Activated T-cell treated with anti-CD3 and anti-CD28 coated beads, Interleukin-2, amount 50 U/mL, for 24 hours (primary cell): ENCODE results near the gene PCK1.

Experiments
- DNase-seq: peaks from one replicate; pipeline ENCODE4 v3.0.0-alpha.2; 2020
- H3K27ac Mint-ChIP-seq: 2 replicates; pipeline ENCODE4 v1.8.0; 2020; ENCODE audit warnings: mild to moderate bottlenecking, mixed read lengths
- H3K27me3 Mint-ChIP-seq: 2 replicates; pipeline ENCODE4 v1.8.0; 2020; ENCODE audit warnings: mixed read lengths
- H3K36me3 Mint-ChIP-seq: 2 replicates; pipeline ENCODE4 v1.8.0; 2020; ENCODE audit warnings: low read depth, mixed read lengths
- H3K4me1 Mint-ChIP-seq: 2 replicates; pipeline ENCODE4 v1.8.0; 2020; ENCODE audit warnings: low read depth, mixed read lengths
- H3K4me3 Mint-ChIP-seq: 2 replicates; pipeline ENCODE4 v1.8.0; 2020; ENCODE audit warnings: mild to moderate bottlenecking, moderate library complexity, mixed read lengths
- H3K9me3 Mint-ChIP-seq: 2 replicates; pipeline ENCODE4 v1.8.0; 2020; ENCODE audit warnings: mixed read lengths

PCK1 gene

GRCh38 chr20:57605045-57605444 lies 44.1 kb downstream of the PCK1 start:
- Mint-ChIP-seq H3K4me1 (peaks cover 21% of the 10 kb centered on the region), H3K27ac (no peak overlapping the region), H3K36me3 (peaks cover 18% of the 10 kb centered on the region), H3K4me3 (no peak overlapping the region), H3K27me3 (no peaks in the 10 kb centered on the region), H3K9me3 (no peaks in the 10 kb centered on the region)
- DNase-seq = no peak

GRCh38 chr20:57605878-57606277 lies 45.0 kb downstream of the PCK1 start:
- DNase-seq = no peak
- peaks cover 26% of the 10 kb centered on the region for H3K36me3 Mint-ChIP-seq
- peaks cover 18% of the 10 kb centered on the region for H3K4me1 Mint-ChIP-seq
- H3K9me3 Mint-ChIP-seq = no peaks in the 10 kb centered on the region
- no peak overlapping the region for H3K27ac Mint-ChIP-seq
- H3K4me3 Mint-ChIP-seq = no peak overlapping the region
- H3K27me3 Mint-ChIP-seq = no peaks in the 10 kb centered on the region

- Mint-ChIP-seq H3K4me1 (peaks cover 14% of the 10 kb centered on the region), H3K27ac (no peak overlapping the region), H3K27me3 (no peaks in the 10 kb centered on the region), H3K36me3 (peaks cover 37% of the 10 kb centered on the region), H3K4me3 (no peak overlapping the region), H3K9me3 (no peaks in the 10 kb centered on the region)
- no peak for DNase-seq
These were observed 47.6 kb downstream of the PCK1 start for GRCh38 chr20:57608516-57608915.

GRCh38 chr20:57609086-57609841 lies 48.4 kb downstream of the PCK1 start:
- H3K36me3 Mint-ChIP-seq = peaks cover 39% of the 10 kb centered on the region
- peaks cover 14% of the 10 kb centered on the region for H3K4me1 Mint-ChIP-seq

GRCh38 chr20:57609842-57610167 lies 48.9 kb downstream of the PCK1 start:
- peaks cover 44% of the 10 kb centered on the region for H3K36me3 Mint-ChIP-seq
- DNase-seq = no peak
- H3K4me3 Mint-ChIP-seq = no peak overlapping the region
- H3K27ac Mint-ChIP-seq = no peak overlapping the region
- no peaks in the 10 kb centered on the region for H3K27me3 Mint-ChIP-seq
- H3K9me3 Mint-ChIP-seq = no peaks in the 10 kb centered on the region
- H3K4me1 Mint-ChIP-seq = peaks cover 14% of the 10 kb centered on the region

More at GRCh38 chr20:57609086-57609841, 48.4 kb downstream of the PCK1 start:
- Mint-ChIP-seq H3K27ac (no peak overlapping the region), H3K27me3 (no peaks in the 10 kb centered on the region), H3K9me3 (no peaks in the 10 kb centered on the region), H3K4me3 (no peak overlapping the region)
- DNase-seq = no peak

GRCh38 chr20:57610261-57610952 lies 49.5 kb downstream of the PCK1 start:
- Mint-ChIP-seq H3K36me3 (peaks cover 48% of the 10 kb centered on the region), H3K4me1 (peaks cover 7% of the 10 kb centered on the region), H3K27me3 (no peaks in the 10 kb centered on the region), H3K9me3 (no peaks in the 10 kb centered on the region), H3K27ac (no peak overlapping the region), H3K4me3 (no peak overlapping the region)
- DNase-seq = peak; percentile 11

- Mint-ChIP-seq H3K4me1 (no peaks in the 10 kb centered on the region), H3K36me3 (peaks cover 51% of the 10 kb centered on the region), H3K27ac (no peak overlapping the region)
These were observed 50.8 kb downstream of the PCK1 start for GRCh38 chr20:57611586-57612311.

GRCh38 chr20:57612436-57612835 lies 51.5 kb downstream of the PCK1 start:
- Mint-ChIP-seq H3K27me3 (no peaks in the 10 kb centered on the region), H3K27ac (no peak overlapping the region), H3K4me3 (no peak overlapping the region), H3K9me3 (no peaks in the 10 kb centered on the region), H3K4me1 (peaks cover 5% of the 10 kb centered on the region), H3K36me3 (peaks cover 51% of the 10 kb centered on the region)
- peak; percentile 2 for DNase-seq

More at GRCh38 chr20:57611586-57612311, 50.8 kb downstream of the PCK1 start:
- Mint-ChIP-seq H3K4me3 (no peak overlapping the region), H3K9me3 (no peaks in the 10 kb centered on the region), H3K27me3 (no peaks in the 10 kb centered on the region)
- peak; percentile 14 for DNase-seq

GRCh38 chr20:57612916-57613315 lies 52.0 kb downstream of the PCK1 start:
- H3K4me3 Mint-ChIP-seq = no peak overlapping the region
- peaks cover 46% of the 10 kb centered on the region for H3K36me3 Mint-ChIP-seq
- H3K9me3 Mint-ChIP-seq = no peaks in the 10 kb centered on the region
- H3K27ac Mint-ChIP-seq = no peak overlapping the region
- peak; percentile 15 for DNase-seq
- H3K27me3 Mint-ChIP-seq = no peaks in the 10 kb centered on the region
- peaks cover 10% of the 10 kb centered on the region for H3K4me1 Mint-ChIP-seq

- Mint-ChIP-seq H3K36me3 (peaks cover 43% of the 10 kb centered on the region), H3K27me3 (no peaks in the 10 kb centered on the region), H3K27ac (no peak overlapping the region)
These were observed 52.6 kb downstream of the PCK1 start for GRCh38 chr20:57613481-57613921.

GRCh38 chr20:57614490-57615444 lies 53.9 kb downstream of the PCK1 start:
- no peaks in the 10 kb centered on the region for H3K27me3 Mint-ChIP-seq
- no peak for DNase-seq
- H3K9me3 Mint-ChIP-seq = no peaks in the 10 kb centered on the region
- H3K4me3 Mint-ChIP-seq = no peak overlapping the region
- H3K27ac Mint-ChIP-seq = no peak overlapping the region
- peaks cover 29% of the 10 kb centered on the region for H3K4me1 Mint-ChIP-seq
- peaks cover 35% of the 10 kb centered on the region for H3K36me3 Mint-ChIP-seq

More at GRCh38 chr20:57613481-57613921, 52.6 kb downstream of the PCK1 start:
- H3K4me1 Mint-ChIP-seq = peaks cover 16% of the 10 kb centered on the region
- H3K4me3 Mint-ChIP-seq = no peak overlapping the region
- DNase-seq = no peak
- H3K9me3 Mint-ChIP-seq = no peaks in the 10 kb centered on the region

GRCh38 chr20:57615445-57615811 lies 54.5 kb downstream of the PCK1 start:
- no peak for DNase-seq
- H3K36me3 Mint-ChIP-seq = peaks cover 29% of the 10 kb centered on the region
- peaks cover 35% of the 10 kb centered on the region for H3K4me1 Mint-ChIP-seq
- H3K27ac Mint-ChIP-seq = no peak overlapping the region
- no peaks in the 10 kb centered on the region for H3K27me3 Mint-ChIP-seq
- no peaks in the 10 kb centered on the region for H3K9me3 Mint-ChIP-seq
- no peak overlapping the region for H3K4me3 Mint-ChIP-seq

GRCh38 chr20:57616143-57616951 lies 55.4 kb downstream of the PCK1 start:
- Mint-ChIP-seq H3K4me3 (no peak overlapping the region), H3K27ac (no peak overlapping the region), H3K36me3 (peaks cover 23% of the 10 kb centered on the region), H3K9me3 (no peaks in the 10 kb centered on the region), H3K4me1 (peaks cover 44% of the 10 kb centered on the region), H3K27me3 (no peaks in the 10 kb centered on the region)
- peak; percentile 27 for DNase-seq
